ENCODE measurements around the gene GRP. TPM values are rescaled to one million over a fixed set of nuclear protein-coding genes. Genes with fewer than 3 reads are reported as not detected.

The GRP gene
- total RNA-seq, 4 donors from 2014 or later = not detected

- Histone ChIP-seq H3K27ac (no peak overlapping the region), H3K9me3 (no peaks in the 10 kb centered on the region), H3K4me1 (peaks cover 0 to 12% (median 4%) of the 10 kb centered on the region in 4 donors), H3K27me3 (peaks cover 0 to 66% of the 10 kb centered on the region in 2 donors), H3K4me3 (no peak overlapping the region), H3K36me3 (no peaks in the 10 kb centered on the region)
- TF ChIP-seq POLR2A (IDR thresholded peaks at IDR 0.05) = no peak
- no peak for TF ChIP-seq CTCF (IDR thresholded peaks at IDR 0.05)
- DNase-seq = no peak
Observed at GRCh38 chr18:59266886-59267502, 47.0 kb downstream of the GRP start.

GRCh38 chr18:59267503-59268126 lies 47.7 kb downstream of the GRP start:
- Histone ChIP-seq H3K27me3 (peaks cover 0 to 70% of the 10 kb centered on the region in 2 donors), H3K36me3 (no peaks in the 10 kb centered on the region), H3K27ac (no peak overlapping the region), H3K9me3 (peaks cover 0 to 2% (median 0%) of the 10 kb centered on the region in 4 donors), H3K4me3 (no peak overlapping the region), H3K4me1 (peaks cover 0 to 16% (median 7%) of the 10 kb centered on the region in 4 donors)
- no peak for DNase-seq
- TF ChIP-seq POLR2A (IDR thresholded peaks at IDR 0.05) (no peak), CTCF (IDR thresholded peaks at IDR 0.05) (no peak)

- Histone ChIP-seq H3K9me3 (peaks cover 0 to 4% (median 0%) of the 10 kb centered on the region in 4 donors), H3K27me3 (peaks cover 0 to 76% of the 10 kb centered on the region in 2 donors), H3K27ac (no peak overlapping the region), H3K36me3 (no peaks in the 10 kb centered on the region), H3K4me1 (peaks cover 0 to 22% (median 10%) of the 10 kb centered on the region in 4 donors), H3K4me3 (no peak overlapping the region)
- no peak for DNase-seq
- no peak for TF ChIP-seq POLR2A (IDR thresholded peaks at IDR 0.05)
- no peak for TF ChIP-seq CTCF (IDR thresholded peaks at IDR 0.05)
Observed at GRCh38 chr18:59268127-59268720, 48.3 kb downstream of the GRP start.

- Histone ChIP-seq H3K27ac (no peak overlapping the region), H3K9me3 (peaks cover 0 to 4% (median 0%) of the 10 kb centered on the region in 4 donors), H3K4me1 (peaks cover 0 to 27% (median 14%) of the 10 kb centered on the region in 4 donors), H3K27me3 (peaks cover 0 to 81% of the 10 kb centered on the region in 2 donors), H3K4me3 (peak overlapping the region in 3 of 4 donors; percentile 20 to 32 (median 21)), H3K36me3 (no peaks in the 10 kb centered on the region)
- TF ChIP-seq CTCF (IDR thresholded peaks at IDR 0.05) (peak in 1 of 6 experiments; percentile 6), POLR2A (IDR thresholded peaks at IDR 0.05) (no peak)
- peak in 1 of 3 donors; percentile 57 for DNase-seq
Observed at GRCh38 chr18:59268721-59269562, 49.0 kb downstream of the GRP start.

GRCh38 chr18:59269563-59270119 lies 49.7 kb downstream of the GRP start:
- TF ChIP-seq CTCF (IDR thresholded peaks at IDR 0.05) (no peak), POLR2A (IDR thresholded peaks at IDR 0.05) (no peak)
- H3K27ac ChIP-seq = no peak overlapping the region
- H3K27me3 ChIP-seq = peaks cover 0 to 81% of the 10 kb centered on the region in 2 donors
- DNase-seq = no peak
- H3K4me3 ChIP-seq = peak overlapping the region in 2 of 4 donors; percentile 21 to 32
- peaks cover 0 to 27% (median 15%) of the 10 kb centered on the region in 4 donors for H3K4me1 ChIP-seq
- no peaks in the 10 kb centered on the region for H3K36me3 ChIP-seq
- peaks cover 0 to 4% (median 0%) of the 10 kb centered on the region in 4 donors for H3K9me3 ChIP-seq
